Measurements from ENCODE around the gene LAPTM5.

DNA sequence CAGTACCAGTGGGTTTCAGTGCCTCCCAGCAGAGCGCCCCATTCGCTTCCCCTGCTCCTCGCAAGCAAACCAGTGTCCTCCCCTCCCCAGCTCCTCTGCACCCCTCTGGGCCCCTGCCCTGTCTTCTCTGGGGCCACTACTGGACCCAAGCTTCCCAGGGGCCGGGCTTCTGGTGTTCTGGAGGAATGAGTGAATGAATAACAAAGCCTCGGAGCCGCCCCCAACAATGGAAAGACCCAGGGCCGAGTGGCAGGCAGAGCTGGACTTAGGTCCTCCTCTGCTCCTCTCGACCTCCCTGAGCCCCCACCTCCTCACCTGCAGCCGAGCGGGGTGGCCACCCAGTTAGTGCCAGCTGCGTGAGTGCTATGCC lies 71.8 kb downstream of the LAPTM5 start:
- TF ChIP-seq, protein P1, sequence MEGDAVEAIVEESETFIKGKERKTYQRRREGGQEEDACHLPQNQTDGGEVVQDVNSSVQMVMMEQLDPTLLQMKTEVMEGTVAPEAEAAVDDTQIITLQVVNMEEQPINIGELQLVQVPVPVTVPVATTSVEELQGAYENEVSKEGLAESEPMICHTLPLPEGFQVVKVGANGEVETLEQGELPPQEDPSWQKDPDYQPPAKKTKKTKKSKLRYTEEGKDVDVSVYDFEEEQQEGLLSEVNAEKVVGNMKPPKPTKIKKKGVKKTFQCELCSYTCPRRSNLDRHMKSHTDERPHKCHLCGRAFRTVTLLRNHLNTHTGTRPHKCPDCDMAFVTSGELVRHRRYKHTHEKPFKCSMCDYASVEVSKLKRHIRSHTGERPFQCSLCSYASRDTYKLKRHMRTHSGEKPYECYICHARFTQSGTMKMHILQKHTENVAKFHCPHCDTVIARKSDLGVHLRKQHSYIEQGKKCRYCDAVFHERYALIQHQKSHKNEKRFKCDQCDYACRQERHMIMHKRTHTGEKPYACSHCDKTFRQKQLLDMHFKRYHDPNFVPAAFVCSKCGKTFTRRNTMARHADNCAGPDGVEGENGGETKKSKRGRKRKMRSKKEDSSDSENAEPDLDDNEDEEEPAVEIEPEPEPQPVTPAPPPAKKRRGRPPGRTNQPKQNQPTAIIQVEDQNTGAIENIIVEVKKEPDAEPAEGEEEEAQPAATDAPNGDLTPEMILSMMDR (IDR thresholded peaks at IDR 0.05), result no peak
- no peak for TF ChIP-seq EZH2phosphoT487 (IDR thresholded peaks at IDR 0.05)

Data from neural progenitor cell (in vitro differentiated cells).